HG03432 (cell line): ENCODE measurements around the gene MAEA.

Source experiments
- ATAC-seq: cut with Tn5 transposase; IDR thresholded peaks from one replicate; pipeline ENCODE4 v1.9.1; 2021; ENCODE audit warnings: mild to moderate bottlenecking, moderate library complexity; ENCODE audit not compliant: unreplicated experiment

Gene MAEA

DNA sequence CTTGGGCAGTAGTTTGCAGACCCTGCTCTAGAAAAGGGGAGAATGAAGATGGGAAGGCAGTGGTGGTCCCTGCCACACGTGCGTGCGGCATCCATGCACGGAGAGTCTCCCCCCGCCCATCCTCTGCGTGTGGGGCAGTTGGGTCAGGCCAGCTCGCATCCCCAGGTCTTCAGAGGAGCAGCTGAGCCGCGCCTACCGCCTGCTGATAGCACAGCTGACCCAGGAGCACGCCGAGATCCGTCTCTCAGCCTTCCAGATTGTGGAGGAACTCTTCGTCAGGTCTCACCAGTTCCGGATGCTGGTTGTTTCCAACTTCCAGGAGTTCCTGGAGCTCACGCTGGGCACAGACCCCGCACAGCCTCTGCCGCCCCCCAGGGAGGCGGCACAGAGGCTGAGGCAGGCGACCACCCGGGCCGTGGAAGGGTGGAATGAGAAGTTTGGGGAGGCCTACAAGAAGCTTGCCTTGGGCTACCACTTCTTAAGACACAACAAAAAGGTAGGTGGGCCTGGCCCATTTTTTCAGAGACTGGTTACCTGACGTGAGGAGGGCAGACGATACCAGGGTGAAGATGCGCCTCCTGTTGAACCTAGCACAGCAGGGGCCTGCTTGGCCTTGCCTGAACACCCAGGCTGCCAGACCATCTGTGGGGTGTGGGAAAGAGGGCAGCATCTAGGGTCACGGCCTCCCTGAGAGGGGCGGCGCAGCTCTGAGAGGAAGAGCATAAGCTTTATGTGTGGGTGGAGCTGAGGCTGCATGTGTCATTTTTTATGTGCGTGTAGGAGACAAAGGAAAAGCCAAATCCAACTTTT lies 59.9 kb downstream of the MAEA start:
- no peak for ATAC-seq

DNA sequence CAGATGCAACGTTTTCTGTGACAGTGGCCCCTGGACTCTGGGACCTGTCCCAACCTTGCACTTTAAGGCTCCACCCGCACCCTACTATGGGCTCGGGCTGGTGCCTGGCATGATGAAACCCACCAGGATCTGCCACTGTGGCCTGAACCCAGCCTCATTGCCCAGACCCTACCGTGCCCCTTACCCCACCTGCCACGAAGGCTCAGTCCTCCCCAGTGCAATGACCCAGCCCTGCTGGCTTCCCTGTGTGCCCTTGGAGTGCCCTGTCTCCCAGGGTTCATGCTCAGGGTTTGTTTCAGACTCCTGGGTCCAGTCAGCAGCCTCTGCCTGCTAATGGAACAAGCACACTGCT lies 60.5 kb downstream of the MAEA start:
- ATAC-seq = no peak

DNA sequence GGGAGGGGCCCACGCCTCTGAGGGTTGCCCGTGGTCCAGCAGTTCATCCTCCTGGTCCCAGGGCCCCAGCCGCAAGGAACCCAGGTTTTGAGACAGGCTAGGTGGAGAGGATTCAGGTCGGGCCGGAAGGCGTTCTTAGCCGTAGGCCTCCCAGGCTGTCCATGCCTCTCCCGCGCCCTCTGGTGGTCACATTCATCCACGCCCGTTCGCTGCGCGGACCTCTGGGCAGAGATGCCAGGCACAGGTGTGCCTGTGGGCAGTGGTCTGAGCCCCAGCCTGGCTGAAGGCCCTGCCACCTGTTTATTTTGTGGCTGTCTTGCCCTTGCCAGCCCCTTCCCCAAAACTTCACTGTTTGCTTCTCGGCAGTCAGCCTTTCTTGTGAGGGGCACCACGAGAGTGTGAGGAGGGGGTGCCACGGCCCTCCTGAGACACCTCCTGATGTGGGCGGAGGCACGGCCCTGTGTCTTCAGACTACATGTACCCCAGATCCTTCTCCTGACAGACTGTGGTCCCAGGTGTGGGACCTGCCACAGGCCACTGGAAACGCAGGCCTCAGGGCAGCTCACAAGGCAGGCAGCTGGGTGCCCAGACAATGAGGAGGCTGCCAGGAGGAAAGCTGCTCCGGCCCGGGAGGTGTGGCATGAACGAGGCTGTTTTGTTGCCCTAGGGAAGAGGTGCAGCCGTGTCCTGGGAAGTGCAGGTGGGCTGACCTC lies 62.3 kb downstream of the MAEA start:
- no peak for ATAC-seq

DNA sequence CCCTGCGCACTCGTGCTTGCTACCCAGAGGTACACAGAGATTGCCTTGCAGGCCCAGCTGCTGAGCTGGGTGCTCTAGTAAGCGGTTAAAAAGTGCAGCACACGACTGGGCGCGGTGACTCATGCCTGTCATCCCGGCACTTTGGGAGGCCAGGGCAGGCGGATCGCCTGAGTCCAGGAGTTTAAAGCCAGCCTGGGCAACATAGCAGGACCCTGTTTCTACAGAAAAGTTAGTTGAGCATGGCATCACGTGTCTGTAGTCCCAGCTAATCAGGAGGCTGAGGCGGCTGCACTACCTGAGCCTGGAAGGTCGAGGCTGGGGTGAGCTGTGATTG lies 62.8 kb downstream of the MAEA start:
- no peak for ATAC-seq

DNA sequence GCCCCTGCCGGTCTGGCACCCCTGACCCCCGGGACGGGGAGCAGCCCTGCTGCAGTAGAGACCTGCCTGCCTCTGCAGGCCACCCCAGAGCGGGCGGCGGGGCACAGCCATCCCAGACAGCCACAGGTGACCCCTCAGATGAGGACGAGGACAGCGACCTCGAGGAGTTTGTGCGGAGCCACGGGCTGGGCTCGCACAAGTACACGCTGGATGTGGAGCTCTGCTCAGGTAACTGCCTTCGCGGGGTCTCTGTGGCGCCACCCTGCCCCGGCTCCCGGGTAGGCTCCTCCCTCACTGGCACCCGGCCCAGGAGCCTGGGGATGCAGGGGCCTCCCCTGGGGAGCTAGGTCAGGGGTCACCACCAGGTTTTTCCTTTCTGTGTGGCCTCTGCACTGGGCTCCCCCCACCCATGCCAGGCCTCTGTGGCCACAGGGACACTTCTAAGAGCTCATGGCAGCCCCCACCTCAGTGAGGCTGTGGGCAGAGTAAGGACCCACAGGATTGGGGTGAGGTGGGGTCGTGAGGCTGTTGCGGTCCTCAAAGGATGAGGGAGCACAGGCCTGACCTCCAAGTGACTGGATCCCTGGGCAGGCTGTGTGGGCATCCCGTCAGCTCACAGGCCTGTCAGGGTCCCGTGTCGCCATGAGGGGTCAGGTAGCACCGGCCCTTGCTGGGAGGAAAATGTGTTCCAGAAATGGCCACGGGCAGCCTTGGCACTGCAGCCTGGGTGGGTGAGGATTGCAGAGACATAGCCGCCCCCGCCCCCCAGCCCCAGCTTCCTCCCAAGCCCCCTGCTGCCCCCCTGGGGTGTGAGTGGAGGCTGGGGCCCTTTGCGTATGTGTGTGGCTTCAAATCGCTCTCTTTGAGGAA lies 63.7 kb downstream of the MAEA start:
- no peak for ATAC-seq

DNA sequence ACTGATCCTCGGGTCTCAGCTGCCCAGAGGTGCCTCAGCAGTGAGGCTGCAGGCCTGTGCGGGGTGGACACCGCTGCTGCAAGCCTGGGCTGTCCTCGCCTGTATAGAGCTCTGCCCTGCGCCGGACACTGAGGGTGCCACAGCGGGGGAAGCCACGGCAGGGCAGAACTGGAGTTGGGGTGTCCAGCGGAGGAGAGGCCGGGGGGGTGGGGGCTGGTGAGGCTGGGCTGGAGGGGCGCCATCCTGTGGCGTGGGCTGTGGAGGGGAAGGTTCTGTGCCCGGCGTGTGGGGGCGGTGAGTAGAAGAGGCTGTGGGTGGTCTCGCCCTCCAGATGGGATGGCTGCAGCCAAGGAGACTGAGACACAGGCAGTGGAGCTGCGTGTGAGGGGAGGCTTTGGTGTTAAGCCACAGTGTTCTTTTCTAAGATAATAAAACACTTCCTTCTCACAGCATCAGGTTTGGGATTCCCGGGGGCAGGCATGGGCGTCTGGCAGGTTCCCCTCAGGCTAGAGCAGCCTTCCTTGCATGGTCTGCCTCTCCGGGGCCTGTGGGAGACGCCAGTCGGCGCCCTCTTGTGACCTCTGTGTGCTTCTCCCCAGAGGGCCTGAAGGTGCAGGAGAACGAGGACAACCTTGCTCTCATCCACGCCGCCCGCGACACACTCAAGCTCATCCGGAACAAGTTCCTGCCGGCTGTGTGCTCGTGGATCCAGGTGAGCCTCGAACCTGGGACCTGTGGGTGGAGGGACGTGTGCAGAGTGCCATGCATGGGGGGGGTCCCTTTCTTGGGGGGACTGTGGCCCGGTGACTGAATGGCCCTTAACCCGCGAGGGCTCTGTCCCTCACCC lies 64.7 kb downstream of the MAEA start:
- ATAC-seq = no peak

DNA sequence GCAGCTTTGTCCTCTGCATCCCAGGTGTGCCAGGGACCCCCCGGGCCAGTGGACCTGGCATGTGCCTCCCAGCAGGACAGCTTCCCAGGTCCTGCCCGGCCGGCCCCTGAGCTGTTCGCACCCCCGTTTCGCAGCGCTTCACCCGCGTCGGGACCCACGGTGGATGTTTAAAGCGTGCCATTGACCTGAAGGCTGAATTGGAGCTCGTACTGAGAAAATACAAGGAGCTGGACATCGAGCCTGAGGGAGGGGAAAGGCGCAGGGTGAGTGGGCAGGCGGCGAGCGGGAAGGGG lies 65.2 kb downstream of the MAEA start:
- ATAC-seq = no peak

DNA sequence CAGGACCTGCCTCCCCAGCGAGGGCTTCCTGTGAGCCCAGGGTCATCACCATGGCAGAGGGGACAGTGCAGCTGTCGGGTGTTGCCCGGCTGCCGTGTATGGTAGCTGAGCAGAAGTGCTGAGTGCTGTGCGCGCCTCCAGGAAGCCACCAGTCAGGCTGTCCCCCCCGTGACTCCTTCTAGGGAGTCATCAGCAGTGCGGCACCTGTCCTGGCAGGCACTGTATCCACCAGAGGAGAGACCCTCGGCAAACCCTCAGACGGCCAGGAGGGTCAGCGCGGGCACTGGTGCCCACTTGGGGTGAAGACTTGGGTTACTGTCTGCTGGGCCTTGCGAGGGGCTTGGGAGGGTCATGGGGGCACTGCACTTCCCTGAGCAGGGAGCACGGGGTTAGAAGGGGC lies 65.7 kb downstream of the MAEA start:
- ATAC-seq = no peak

DNA sequence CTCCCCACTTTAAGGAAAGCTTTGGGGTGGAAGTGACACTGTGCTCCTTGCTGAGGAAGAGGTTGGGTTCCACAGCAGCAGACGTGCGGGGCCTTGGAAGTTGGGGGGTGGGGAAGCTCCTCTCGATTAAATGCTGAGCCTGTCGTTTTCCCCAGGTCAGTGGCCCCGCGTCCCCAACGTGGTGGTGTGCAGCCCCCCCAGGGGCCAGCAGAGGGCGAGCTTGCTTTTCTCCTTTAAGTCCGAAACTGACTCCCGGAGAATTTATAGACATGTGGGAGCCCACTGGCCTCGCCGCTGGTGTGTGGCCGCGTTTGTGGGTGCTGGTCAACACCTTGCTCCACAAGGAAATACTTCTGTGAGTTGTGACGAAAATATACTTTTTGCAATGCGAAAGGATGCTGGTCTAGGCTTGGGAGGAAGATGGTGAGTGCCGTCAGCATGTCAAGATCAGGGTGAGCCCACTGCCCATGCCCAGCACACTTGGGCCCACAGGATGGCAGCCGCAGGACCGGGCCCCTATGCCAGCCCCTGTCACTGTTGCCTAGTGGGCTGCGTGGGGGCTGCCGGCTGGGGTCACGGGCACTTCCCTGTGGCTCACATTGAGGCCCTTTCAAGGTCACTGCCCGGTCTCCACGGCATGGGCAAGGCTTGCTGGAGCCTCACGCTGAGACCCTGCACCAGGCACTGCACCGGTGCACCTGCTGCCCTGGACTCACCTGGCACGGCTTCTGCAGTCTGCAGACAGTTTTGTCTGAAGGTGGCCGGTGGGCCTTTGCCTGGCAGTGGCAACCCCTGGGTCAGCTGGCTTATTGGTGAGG lies 66.7 kb downstream of the MAEA start:
- ATAC-seq = no peak

DNA sequence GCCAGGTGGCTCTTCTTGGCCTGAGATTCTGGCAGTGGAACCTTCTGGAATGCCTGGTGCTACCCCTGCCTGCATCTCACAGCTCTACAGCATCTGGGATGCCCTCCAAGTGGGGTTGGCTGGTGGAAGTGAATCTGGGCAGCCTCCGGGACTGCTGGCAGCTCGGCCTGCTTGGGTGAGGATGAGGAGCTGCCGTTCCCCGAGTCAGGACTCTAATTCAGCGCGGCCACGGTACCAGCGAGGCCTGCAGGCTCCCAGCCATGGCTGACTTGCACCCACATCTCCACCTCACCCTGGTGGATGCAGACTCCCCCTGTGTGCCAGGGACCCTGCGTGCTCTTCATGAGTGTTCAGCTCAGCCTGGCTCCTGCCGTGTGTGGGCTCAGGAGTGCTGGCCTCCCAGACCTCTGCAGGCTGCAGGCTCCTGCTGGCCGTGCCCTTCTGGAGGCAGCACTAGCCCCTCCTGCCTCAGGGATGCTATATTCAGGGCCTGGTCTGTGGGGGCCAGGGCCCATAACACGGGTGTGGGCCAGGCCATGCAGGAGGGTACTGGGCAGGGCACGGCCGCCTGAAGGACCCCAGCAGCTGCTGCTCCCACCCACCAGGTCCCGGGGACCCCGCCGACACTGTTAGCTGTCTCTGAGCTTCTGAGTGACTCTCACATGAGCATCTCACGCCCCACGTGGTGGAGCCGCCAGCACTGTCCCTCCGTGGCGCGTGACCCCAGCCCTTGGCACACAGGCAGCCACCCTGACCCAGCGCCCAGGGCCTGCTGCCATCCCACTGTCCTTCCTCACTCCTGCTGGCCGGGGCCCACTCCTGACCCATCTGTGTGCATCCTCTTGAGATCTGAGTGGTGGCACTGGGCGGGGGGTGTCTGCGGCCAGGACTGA lies 67.9 kb downstream of the MAEA start:
- ATAC-seq = no peak

DNA sequence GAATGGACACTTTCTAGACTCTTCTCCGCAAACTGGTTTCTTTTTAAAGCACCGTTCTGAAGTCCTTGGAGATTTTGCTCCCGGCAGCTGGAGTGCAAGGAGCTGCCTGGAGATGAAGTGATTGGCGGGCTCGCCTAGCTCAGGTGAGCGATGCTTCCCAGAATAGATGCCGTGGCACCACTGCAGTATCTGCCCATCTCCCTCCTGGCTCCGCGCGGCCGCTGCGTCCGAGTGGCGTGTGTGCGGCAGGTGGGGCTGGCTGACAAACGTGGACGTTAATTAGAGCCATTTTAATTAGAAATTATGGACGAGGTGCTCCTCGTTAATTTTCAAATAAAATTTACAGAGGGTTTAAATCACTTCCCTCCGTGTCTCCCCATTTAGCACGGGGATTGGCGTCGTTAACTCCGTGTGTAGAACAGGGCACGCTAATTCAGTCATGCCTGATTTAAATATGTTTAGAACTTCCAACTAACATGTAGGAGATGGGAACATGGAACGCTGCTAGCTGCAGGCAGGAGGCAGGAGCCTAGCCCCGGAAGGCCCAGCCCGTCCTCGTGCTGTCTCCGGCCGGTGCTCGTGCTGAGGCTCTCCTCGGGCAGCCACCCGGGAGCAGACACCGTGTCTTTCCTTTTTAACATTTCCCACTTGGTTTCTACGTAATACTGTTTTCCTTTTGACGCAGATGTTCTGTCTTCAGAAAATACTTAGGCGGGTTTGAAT lies 68.9 kb downstream of the MAEA start:
- ATAC-seq = no peak

DNA sequence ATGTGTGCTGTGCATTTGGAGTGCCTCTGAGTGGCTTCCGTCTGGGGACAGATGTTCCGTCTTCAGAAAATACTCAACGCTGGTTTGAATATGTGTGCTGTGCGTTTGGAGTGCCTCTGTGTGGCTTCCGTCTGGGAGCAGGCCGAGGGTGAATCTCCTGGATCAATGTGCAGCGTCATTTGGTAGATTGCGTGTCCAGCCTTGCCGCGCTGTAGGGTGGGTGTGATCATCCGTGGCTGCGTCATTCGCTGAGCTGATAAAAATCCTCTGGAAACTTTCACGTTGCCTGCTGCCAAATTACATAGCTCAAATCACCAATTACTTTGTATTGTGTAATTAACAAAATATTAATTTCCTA lies 69.4 kb downstream of the MAEA start:
- ATAC-seq = no peak

DNA sequence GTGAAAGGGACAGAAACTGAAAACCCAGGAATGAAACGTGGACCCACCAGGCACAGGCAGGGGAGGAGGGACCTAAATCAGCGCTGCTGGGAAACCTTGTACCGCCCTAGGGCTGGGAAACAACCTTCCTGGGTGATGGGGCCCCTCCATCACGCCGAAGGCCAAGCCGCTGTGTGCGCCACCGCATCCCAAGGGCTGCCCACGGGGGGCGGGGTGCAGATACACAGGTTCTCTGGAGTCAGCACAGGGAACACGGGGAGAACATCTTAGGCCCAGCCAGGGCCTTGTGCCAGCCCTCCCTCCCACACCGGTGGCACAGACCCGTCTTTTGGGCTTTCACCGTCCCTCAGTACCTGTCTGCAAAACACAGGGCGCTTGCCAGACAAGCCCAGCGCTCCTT lies 70.3 kb downstream of the MAEA start:
- ATAC-seq = no peak

DNA sequence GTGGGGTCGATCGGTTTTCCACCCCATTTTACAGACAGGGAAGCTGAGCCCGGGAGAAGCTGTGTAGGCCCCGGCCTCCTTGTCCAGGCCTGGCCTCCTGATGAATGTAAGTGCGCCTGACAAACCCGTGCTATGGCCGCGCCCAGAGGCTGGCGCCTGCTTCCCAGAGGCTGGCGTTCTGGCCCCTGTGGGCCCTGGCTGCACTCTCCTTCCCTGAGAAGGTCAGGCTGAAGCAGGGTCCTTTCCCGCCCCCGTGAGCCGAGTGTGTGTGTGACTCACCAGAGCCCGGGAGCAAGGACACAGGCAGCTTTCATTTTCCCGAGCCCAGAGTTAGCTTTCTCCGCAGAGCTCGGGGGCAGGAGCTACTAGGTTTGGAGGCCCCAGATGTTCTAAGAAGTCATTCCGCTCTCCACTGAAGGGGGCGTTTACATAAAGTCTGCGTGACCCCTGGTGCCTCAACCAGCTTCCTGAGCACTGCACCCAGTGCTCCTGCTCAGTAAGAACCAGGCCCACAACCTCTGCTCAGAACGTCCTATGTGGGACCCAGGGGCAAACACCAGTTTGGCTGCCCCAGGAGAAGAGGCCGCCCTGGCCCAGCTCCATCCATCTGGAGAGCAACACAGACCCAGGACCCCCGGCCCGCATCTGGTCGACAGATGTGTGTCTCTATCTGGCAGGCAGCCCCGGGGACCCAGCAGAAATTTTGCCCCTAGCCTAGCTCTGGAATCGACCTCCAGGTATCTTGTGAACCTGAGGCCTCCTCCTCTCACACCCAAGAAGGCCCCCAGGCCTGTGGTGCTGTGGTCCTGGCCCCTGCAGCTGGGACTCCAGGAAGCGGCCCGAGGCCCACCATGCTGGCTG lies 71.0 kb downstream of the MAEA start:
- ATAC-seq = no peak

DNA sequence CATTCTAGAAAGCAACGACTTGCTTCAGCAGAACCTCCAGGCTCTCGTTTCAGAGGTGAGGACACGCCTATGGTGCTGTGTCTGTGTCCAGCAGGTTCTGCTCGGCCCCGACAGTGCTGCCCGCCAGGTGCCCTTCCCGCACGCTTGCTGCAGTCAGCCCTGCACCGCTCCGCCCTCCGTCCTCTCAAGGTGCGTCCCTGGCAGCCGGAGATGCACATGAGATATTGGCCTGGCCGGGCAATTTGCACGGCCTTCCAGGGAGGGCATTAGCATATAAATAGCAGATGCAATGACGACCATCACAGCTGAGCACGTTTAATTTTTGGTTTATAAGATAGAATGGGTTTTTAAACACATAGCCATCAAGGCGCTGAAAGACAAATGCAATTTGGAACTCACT lies 71.7 kb downstream of the MAEA start:
- no peak for ATAC-seq

DNA sequence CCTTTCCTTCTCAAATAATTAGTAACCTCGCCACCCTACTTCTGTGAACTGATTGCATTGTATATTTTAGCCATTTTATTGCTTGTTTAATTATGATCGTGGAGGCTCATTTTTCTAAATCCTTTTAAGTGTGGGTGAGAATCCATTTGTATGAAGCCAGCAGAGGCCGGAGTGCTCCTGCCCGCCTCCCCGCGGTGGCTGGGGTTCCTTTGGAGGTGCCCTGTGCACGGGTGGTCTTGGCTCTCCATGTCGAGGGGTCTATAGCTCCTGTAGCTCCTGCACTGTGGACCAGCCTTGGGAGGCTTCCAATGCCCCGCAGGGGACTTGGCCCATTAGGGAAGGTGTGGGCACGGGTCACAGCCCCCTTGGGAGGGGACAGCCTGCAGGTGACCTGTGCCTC lies 72.4 kb downstream of the MAEA start:
- no peak for ATAC-seq

DNA sequence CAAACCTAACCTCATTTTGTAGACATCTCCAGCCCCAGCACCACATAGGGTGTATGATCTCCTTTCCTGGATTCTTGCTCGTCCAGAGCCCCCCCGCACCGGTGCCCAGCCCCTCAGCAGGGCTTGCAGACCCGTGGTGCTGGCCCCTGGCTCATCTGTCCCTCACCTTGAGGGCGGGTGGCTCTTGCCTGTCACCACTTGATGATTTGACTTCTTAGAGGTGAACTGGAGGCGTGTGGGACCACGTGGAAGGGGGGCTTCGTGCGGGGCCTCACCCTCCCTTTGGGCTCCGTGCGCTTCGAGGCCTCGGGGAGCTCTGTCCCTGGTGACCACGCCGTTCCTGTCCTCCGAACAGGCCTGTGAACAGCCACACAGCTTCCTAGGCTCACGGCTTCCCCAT lies 72.8 kb downstream of the MAEA start:
- ATAC-seq = no peak

DNA sequence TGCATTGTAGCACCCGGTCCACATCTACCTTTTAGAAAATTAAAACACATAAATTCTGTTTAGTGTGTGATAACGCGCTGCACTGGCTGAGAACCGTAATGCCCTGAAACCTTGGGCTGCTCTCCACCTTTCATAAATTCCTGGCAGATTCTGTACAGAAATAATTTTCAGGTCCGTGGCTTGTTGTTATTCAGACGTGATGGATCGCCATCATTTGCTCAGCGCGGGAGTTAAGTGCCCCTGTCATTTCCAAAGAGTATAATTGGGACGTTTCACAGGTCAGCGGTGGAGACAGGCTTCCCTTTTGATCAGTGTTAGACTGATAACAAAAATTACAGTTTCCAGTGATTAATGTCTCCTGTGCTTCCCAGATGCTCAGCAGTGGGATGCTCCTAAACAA lies 73.8 kb downstream of the MAEA start:
- no peak for ATAC-seq
